NCI-H748 (cell line): ENCODE measurements around the gene MGAT3.
"Not testable (repeated sequence)": the region's sequence is repeated elsewhere in the genome, so short reads cannot be mapped to it uniquely, and the experiment has no call there.

Source experiments
- DNase-seq: peaks from one replicate; lab custom pipeline; 2025; ENCODE audit not compliant: unreplicated experiment; lab: John Stamatoyannopoulos, UW

The MGAT3 gene

DNA sequence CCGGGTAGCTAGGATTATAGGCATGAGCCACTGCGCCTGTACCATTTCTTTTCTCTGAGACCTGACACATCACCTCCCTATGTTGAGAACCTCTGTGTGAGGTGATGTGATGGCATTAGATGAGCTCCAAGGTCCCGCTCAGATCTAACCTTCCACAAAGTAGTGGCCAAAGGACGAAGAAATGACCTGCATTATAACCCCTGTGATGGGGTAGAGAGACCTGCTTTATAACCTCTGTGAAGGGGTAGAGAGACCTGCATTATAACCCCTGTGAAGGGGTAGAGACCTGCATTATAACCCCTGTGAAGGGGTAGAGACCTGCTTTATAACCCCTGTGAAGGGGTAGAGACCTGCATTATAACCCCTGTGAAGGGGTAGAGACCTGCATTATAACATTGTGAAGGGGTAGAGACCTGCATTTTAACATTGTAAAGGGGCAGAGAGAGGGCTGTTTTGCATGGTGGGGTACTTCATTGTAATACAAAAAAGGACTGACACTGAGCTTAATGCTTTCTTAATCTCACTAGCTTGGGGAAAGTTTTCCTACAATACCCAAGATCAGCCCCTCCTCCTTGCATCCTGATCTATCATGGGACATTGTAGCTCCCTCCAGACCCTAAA is 53.8 kb downstream of the MGAT3 start:
- no peak for DNase-seq

DNA sequence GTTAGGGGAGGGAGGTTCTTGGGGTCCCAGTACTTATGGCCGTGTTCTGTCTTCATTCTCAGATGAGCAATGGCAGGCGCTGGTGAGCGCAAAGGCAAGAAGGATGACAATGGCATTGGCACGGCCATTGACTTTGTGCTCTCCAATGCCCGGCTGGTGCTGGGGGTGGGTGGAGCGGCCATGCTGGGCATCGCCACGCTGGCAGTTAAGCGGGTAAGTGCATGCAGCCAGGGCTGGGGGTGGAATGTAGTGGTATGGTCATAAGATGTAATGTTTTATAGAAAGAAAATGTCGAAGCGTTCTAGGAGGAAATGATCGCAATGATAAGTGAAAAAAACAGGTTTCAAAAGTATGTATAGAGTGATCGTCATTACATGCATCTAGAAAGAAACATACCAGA is 54.4 kb downstream of the MGAT3 start:
- no peak for DNase-seq

DNA sequence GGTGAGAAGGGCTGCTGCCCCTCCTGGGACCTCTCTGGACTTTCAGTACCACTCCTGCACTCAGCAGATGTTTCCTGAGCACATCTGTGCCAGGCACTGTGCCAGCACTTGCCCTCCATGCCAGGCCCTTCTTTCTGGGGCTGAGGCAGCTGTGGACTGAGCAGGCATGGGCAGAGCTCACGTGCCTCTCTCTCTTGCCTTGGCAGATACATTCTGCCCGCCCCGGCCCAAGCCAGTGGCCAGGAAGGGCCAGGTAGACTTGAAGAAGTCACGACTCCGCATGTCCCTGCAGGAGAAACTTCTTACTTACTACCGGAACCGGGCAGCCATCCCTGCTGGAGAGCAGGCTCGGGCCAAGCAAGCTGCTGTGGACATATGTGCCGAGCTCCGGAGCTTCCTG is 55.2 kb downstream of the MGAT3 start:
- DNase-seq, result no peak

DNA sequence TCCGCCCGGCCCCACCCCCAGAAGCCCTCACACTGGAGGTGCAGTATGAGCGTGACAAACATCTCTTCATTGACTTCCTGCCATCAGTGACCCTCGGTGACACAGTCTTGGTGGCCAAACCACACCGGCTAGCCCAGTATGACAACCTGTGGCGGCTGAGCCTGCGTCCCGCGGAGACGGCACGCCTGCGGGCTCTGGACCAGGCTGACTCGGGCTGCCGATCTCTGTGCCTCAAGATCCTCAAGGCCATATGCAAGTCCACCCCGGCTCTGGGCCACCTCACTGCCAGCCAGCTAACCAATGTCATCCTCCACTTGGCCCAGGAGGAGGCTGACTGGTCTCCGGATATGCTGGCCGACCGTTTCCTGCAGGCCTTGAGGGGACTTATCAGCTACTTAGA is 57.0 kb downstream of the MGAT3 start:
- DNase-seq, result no peak

DNA sequence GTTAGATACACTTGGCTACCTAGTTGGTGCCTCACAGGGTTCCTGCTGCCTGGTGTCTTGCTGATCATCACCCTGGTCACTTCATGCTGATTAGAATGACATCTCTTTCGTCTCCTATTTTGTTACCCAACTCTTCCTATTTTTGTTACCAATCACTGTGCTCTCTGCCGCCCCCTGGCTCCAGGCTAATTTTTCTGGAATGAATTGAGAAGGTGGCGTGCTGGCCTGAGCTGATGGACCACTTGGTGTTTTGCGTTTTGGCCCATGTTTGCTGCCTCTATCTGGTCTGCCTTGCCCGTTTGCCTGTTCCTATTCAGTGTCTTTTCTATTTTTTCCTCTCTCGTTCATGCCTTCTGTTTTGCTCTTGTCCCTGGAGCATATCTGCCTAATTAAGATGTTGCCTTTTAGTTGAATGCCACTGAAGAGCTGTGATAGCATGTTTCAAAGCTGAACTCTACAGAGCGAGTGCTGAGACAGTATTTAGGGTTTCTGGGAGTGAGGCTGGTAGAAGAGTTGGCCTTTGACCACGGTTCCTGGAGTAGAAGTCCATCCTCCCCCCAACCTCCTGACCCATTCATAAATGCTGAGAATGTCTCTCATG is 57.7 kb downstream of the MGAT3 start:
- peak; percentile 12 for DNase-seq

DNA sequence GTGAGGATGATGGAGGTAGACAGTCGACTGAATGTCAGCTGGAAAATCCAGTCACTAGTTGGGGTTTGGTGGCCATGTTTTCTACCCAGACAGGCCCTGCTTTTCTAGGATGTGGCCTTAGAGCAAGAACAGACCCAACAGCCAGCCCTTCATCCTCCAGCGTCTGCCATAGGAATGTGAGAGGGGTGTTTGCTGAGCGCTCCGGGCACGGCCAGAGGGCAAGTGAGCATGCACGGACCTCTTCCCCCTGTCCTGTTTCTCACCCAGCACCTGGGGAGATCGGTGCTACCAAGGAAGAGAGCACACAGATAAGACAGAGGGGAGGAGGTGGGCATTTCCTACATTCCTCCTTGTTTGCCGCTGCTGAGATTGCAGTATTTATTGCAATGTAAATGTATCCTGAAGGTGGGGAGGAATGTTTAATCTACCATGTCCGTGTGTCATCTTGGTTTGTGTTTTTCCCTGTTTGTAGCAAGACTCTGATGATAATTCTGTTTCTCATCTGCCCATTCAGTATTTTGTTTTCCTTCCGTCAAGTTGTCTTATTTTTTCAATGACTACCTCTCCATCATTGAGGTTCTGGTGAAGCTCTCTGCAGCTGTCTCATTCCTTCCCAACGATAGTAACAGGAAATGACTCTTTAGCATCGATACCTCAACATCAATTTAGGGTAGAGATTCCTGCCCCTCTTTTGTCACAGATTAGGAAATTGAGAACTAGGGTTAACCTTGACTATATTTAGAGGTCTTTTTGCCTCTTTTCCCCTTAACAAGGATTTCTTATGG is 58.6 kb downstream of the MGAT3 start:
- DNase-seq, result no peak

DNA sequence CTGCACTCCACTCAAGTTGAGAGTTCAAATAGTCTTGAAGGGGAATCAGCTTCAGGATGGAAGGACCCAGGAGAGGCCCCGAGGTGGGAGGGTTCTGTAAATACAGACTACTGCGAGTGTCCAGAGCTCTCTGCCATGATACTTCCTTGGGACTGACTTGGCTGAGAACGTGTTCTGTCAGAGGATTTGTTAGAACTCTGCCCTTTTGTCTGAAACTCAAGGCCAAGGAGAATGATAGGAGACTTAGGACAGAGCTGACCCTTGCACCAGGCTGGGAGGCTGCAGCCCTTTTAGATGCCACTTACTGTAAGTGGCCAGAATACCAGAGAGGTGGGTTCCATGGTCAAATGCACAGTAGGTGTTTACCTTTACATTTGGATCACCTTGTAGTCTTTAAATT is 60.7 kb downstream of the MGAT3 start:
- no peak for DNase-seq

DNA sequence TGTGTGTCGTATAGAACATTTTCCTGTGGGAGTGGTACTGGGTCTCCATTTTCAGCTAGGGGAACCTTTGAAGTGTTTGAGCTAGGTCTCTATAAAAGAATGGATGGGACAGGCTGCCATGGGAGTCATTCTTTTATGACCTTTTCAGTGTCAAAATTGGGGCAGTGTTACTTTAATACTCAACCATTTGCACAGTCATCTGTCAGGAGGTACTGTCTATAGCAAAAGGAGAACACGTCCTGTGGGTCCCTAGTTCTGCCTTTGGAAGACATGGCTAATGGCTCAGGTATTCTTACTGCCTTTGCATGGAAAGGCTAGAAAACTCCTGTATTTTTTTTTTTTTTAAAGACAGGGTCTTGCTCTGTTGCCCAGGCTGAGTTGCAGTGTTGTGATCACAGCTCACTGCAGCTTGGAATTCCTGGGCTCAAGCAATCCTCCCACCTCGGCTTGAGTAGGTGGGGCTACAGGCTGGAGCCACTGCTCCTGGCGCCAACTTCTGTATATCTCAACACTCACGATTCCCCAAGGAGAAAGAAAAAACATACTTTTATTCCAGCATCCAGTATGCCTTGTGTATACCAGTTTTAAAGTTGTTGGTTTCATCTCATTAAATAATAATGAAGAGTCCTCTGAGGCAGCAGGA is 61.5 kb downstream of the MGAT3 start:
- no peak for DNase-seq

DNA sequence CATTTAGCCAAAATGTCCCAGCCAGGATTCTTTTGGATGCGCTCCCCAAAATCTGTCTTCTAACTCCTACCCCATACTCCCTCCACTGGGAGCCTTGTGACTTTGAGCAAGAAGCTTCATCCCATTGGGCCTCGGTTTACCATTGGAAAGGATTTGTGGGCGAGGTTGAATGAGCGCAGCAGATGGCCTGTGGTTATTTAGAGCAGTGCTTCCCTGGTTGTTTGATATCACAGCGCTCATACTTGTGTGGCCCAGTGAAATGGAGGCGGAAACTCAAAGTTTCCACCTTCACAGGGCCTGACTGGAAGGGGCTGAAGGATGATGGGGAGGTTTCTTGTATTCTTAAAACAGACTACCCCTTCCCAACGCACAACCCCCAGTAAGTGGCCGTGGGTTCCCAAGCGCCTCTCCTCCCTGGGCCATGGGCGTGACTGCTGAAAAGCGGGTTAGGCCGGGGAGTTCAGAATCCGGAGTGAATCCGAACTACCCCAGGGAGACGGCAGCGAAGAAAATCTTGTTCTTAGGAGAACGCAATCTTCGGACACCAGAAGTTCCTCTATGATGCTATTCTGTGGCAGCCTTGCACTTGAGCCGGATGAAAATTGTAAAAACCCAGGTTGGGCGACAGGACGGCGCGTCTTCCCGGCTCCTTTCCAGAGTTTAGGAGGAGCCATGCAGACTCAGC is 62.3 kb downstream of the MGAT3 start:
- DNase-seq, result peak; percentile 42

DNA sequence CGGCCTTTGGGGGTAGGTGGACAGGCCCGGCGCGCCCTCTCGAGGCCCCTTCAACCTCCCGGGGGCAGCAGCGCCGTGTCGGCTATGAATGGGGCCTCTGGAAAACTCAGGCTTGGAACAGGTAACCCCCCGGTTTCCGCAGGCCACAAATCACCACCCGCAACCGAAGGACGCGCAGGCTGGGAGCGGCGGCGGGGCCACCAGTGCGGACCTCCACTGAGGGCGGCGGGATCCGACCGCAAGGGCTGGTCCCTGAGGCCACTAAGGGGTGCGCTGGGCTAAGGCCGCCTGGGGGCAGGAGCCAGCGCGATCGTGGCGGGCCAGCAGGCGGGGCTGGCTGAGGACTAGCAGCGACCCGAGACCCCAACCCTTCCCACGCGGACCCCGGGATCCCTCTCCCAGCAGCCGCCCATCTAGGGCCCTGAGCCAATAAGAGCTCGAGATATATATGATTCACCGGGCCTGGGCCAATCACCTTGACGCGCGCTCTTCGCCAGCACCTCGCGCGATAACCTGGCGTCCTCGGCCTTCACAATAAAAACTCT is 62.9 kb downstream of the MGAT3 start:
- peak; percentile 98 for DNase-seq

DNA sequence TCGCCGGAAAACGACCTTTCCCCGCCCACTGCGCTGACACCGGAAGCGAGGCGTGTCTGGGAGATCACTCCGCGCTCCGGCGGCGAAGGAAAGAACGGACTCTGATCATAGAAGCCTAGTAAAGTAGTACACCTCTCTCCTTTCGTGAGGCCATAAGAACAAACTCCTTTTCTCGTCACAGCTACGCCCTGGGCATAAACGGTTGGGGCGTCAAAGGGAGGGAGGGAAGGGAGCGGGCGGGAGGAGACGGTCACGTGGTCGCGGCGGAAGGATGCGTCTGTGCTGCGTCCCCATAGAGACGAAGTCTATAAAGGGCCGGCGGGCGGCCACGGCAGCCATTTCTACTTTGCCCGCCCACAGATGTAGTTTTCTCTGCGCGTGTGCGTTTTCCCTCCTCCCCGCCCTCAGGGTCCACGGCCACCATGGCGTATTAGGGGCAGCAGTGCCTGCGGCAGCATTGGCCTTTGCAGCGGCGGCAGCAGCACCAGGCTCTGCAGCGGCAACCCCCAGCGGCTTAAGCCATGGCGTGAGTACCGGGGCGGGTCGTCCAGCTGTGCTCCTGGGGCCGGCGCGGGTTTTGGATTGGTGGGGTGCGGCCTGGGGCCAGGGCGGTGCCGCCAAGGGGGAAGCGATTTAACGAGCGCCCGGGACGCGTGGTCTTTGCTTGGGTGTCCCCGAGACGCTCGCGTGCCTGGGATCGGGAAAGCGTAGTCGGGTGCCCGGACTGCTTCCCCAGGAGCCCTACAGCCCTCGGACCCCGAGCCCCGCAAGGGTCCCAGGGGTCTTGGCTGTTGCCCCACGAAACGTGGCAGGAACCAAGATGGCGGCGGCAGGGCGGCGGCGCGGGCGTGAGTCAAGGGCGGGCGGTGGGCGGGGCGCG is 63.7 kb downstream of the MGAT3 start, which contains the start of gene ATF4:
Gene ATF4 (plus strand): TSS at position 337 of the 880 bp plus-strand sequence. CDS start 884 bp downstream, outside the sequence.
- DNase-seq, result peak; percentile 89

DNA sequence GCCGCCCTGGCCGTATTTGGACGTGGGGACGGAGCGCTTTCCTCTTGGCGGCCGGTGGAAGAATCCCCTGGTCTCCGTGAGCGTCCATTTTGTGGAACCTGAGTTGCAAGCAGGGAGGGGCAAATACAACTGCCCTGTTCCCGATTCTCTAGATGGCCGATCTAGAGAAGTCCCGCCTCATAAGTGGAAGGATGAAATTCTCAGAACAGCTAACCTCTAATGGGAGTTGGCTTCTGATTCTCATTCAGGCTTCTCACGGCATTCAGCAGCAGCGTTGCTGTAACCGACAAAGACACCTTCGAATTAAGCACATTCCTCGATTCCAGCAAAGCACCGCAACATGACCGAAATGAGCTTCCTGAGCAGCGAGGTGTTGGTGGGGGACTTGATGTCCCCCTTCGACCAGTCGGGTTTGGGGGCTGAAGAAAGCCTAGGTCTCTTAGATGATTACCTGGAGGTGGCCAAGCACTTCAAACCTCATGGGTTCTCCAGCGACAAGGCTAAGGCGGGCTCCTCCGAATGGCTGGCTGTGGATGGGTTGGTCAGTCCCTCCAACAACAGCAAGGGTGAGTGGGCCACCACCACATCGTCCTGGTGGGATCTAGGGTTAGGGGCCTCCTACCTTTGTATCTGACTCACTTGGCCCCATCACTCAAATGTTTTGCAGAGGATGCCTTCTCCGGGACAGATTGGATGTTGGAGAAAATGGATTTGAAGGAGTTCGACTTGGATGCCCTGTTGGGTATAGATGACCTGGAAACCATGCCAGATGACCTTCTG is 64.5 kb downstream of the MGAT3 start:
- DNase-seq, result not testable (repeated sequence)

DNA sequence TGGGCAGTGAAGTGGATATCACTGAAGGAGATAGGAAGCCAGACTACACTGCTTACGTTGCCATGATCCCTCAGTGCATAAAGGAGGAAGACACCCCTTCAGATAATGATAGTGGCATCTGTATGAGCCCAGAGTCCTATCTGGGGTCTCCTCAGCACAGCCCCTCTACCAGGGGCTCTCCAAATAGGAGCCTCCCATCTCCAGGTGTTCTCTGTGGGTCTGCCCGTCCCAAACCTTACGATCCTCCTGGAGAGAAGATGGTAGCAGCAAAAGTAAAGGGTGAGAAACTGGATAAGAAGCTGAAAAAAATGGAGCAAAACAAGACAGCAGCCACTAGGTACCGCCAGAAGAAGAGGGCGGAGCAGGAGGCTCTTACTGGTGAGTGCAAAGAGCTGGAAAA is 65.3 kb downstream of the MGAT3 start:
- not testable (repeated sequence) for DNase-seq

DNA sequence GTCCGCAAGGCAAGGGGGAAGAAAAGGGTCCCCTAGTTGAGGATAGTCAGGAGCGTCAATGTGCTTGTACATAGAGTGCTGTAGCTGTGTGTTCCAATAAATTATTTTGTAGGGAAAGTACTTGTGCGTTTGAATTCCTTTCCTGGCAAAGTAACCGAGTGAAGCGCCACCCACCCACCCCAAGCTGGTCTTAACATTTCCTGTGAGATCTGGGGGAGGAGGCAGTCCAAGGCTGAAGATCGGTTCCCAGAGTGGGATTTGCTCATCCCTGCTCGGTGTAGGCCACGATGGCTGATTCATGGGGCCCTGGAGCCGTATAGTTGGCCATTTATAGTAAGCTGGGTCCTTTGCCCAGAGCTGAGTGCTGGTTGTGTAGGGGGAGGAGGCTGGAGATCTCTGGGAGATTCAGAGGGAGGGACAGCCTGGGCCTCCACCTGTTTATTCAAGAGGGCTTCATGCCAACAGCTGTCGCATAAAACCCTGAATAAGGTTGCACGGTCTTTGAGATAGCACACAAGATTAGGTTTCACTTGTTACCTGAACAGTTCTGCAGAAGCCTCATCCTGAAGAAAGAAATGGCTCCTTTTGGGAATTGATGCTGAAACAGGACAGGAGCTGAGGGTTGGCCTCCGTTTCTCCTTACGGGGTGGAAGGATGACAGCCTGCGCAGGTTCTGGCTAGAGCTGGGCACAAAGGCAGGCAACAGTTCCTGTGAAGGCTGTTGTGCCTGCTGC is 65.9 kb downstream of the MGAT3 start:
- peak; percentile 19 for DNase-seq

DNA sequence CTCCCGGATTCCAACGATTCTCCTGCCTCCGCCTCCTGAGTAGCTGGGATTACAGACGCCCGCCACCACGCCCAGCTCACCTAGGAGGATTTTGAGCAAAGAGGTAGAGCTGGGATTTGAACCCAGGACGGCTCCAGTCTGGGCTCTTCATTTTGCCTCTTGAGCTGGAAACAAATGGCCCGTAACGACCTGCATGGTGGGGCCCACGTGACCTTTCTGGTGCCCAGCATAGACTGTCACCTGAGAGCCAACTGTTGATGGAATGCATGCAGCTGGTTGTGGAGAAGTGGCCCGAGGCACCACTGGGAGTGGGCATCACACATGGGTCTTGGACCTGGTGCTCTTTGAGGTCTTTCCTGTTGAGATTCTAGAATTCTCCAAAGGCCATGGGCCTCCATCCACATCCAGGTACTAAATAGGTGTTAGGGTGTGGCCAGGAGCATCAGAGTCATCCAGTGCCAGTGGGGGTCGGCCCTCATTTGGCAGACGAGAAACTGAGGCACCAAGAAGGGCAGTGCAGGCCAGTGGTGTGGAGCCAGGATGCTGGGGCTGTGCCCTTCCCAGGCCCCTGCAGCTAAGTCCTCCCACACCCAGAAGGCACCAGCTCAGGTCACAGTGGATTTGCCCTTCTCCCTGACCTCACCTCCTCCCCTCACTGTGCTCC is 67.4 kb downstream of the MGAT3 start:
- no peak for DNase-seq

DNA sequence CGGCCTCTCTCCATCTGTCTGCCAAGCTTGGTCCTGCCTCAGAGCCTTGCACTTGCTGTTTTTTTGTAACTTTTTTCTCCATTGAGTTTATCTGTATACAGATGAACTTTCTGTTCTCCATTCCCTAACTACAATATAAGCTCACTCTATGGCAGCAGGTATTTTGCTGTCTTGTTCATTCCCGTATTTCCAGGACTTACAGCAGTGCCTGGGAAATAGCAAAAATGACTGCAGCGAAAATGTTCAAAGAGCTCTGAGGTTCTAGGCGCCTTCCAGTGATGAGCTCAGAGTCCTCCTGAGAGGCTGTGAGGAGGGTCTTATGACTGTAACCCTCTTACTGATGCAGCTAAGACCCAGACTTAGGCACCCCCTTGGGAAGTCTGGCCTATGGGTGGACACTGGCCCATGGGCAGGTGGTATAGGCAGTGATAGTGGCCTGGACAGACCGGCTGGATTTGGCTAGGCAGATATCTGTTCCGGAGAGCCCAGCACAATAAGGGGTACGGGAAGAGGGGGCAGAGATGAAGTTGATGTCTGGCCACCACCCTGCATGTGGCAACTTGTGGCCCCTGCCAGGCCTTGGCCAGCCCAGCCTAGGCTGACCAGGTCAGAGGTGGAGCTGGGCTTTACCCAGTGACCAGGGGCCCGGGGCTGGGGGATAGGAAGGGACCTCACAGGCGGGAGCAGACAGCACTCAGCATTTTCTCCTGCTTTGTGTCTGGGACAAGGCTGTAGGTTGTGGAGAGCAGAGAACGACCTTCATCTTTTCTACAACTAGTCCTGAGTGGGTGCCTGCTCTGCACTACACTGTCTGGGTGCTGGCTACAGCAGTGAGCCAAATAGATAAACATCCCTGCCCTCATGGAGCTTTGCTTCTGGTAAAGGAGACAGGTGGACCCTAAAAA is 68.2 kb downstream of the MGAT3 start:
- no peak for DNase-seq

DNA sequence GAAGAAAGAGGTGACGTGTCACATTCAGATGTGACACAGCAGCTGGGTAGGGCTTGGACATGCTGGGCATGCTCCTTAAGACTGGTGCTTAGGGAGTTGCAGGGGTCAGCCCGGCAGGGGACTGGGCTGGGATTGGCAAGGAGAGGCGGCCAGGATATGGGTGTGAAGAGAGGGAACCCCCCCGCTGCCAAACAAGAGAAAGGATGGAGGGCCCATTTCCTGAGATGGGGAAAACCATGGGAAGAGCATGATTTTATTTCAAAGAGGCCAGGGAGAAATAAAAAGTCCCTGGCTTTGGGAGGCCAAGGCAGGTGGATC is 68.8 kb downstream of the MGAT3 start:
- no peak for DNase-seq
